Lung (tissue), 12 donors: ENCODE measurements around the gene MB21D2. TPM values are rescaled to one million over a fixed set of nuclear protein-coding genes. Genes with fewer than 3 reads are reported as not detected.
A peak's percentile ranks its signal among the peaks of the same experiment; 100 is the strongest.

Source experiments
- ATAC-seq: fragments of 200-7000 bp; cut with Tn5 transposase; one replicate; pipeline ENCODE4 v1.9.1; 2020; ENCODE audit warnings: moderate number of reproducible peaks; ENCODE audit not compliant: insufficient read depth, low FRiP score
- DNase-seq, 3 donors: peaks; one replicate each; pipeline ENCODE4 v3.0.0-alpha.2; 2013 to 2017
- H3K27ac ChIP-seq, 2 donors: one replicate each; pipeline ENCODE4 v1.5.1; 2013; ENCODE audit warnings: mild to moderate bottlenecking in 2 of 2, moderate library complexity in 2 of 2, control low read depth in 1 of 2, inconsistent platforms in 1 of 2, low read depth in 1 of 2, low read length in 1 of 2
- H3K27me3 ChIP-seq, 3 donors: one replicate each; pipeline ENCODE4 v1.5.1; 2013; ENCODE audit warnings: low read length in 2 of 3; ENCODE audit not compliant: control insufficient read depth in 3 of 3, insufficient read depth in 3 of 3
- H3K36me3 ChIP-seq, 4 donors: one replicate each; pipeline ENCODE4 v1.5.1; 2013; ENCODE audit warnings: low read length in 4 of 4, mild to moderate bottlenecking in 1 of 4, moderate library complexity in 1 of 4; ENCODE audit not compliant: control insufficient read depth in 4 of 4, insufficient read depth in 4 of 4
- H3K4me1 ChIP-seq, 5 donors: one replicate each; pipeline ENCODE4 v1.5.1; 2013; ENCODE audit warnings: low read length in 5 of 5, mild to moderate bottlenecking in 2 of 5, moderate library complexity in 1 of 5; ENCODE audit not compliant: control insufficient read depth in 5 of 5, insufficient read depth in 5 of 5
- H3K4me3 ChIP-seq: one replicate; pipeline ENCODE4 v1.5.1; 2013; ENCODE audit warnings: mild to moderate bottlenecking, control low read depth, moderate library complexity
- H3K9ac ChIP-seq, 2 donors: one replicate each; pipeline ENCODE4 v1.5.1; 2013; ENCODE audit warnings: low read length in 2 of 2, control low read depth in 1 of 2; ENCODE audit not compliant: insufficient read depth in 1 of 2
- H3K9me3 ChIP-seq, 4 donors: one replicate each; pipeline ENCODE4 v1.5.1; 2013; ENCODE audit warnings: low read length in 3 of 4, mild to moderate bottlenecking in 1 of 4, moderate library complexity in 1 of 4; ENCODE audit not compliant: control insufficient read depth in 4 of 4, insufficient read depth in 3 of 4
- WGBS, 2 donors: extraction: QIAGEN DNeasy Blood & Tissue Kit; methylation state at CpG; one replicate each; pipeline ENCODE4 v1.1.7; 2013; 5-methylcytosine and 5-hydroxymethylcytosine counted together
- polyA plus RNA-seq, 2 donors: library from polyadenylated mRNA; stranded (reverse); fragments of 200-250 nt; gene quantifications; one replicate each; pipeline ENCODE4 v1.2.1, GENCODE V29; 2013
- total RNA-seq, 2 donors: library from RNA; depleted of rRNA in 1 of 2; stranded (reverse); fragments of >200 nt in 1 of 2; gene quantifications; one replicate each; pipeline ENCODE4 v1.2.1, GENCODE V29; 2014 to 2021
- TF ChIP-seq, protein P1 (sequence below): IDR thresholded peaks from 2 replicates; pipeline ENCODE4 v1.5.1; 2012; ENCODE audit warnings: mild to moderate bottlenecking; ENCODE audit errors: control extremely low read depth, extremely low read depth
- donor health status: control.
- donor health status: control.
- donor health status: Bipolar disorder and iron deficiency.
- donor health status: healthy.
- donor health status: DM: yes; HTN: yes; CAD: no.

The MB21D2 gene
- total and polyA plus RNA-seq, 4 donors: 2.8 to 6.3 (median 4.6) TPM

DNA sequence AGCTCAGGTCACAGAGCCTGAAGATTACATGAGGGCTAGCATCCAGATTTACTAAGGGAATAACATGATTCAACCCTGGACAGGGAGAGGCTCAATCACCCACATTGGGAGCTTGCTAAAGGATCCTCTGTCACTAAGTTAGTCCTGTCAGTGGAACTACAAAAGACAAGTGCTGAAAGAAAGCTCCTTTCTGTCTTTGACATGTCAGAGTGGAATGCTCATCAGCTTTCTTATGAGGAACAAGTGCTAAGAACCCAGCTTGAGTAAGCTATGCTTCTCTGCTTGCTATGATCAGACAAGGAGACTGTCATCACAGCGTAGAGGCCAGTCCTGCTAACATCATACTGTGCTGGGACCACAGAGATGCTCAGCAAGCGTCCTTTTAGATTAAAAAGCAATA, 74.5 kb downstream of the MB21D2 start:
- H3K27ac ChIP-seq: no peak overlapping the region
- DNase-seq: no peak
- H3K27me3 ChIP-seq: no peaks in the 10 kb centered on the region
- H3K9me3 ChIP-seq: no peaks in the 10 kb centered on the region
- peaks cover 0 to 26% (median 8%) of the 10 kb centered on the region in 5 donors for H3K4me1 ChIP-seq
- H3K9ac ChIP-seq: no peak overlapping the region
- ATAC-seq: no peak
- no peaks in the 10 kb centered on the region for H3K36me3 ChIP-seq
- TF ChIP-seq, protein P1, sequence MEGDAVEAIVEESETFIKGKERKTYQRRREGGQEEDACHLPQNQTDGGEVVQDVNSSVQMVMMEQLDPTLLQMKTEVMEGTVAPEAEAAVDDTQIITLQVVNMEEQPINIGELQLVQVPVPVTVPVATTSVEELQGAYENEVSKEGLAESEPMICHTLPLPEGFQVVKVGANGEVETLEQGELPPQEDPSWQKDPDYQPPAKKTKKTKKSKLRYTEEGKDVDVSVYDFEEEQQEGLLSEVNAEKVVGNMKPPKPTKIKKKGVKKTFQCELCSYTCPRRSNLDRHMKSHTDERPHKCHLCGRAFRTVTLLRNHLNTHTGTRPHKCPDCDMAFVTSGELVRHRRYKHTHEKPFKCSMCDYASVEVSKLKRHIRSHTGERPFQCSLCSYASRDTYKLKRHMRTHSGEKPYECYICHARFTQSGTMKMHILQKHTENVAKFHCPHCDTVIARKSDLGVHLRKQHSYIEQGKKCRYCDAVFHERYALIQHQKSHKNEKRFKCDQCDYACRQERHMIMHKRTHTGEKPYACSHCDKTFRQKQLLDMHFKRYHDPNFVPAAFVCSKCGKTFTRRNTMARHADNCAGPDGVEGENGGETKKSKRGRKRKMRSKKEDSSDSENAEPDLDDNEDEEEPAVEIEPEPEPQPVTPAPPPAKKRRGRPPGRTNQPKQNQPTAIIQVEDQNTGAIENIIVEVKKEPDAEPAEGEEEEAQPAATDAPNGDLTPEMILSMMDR: no peak
- H3K4me3 ChIP-seq: no peak overlapping the region
- 88 to 96% methylated on average over 2 of the region's 2 CpGs for WGBS, 2 donors

DNA sequence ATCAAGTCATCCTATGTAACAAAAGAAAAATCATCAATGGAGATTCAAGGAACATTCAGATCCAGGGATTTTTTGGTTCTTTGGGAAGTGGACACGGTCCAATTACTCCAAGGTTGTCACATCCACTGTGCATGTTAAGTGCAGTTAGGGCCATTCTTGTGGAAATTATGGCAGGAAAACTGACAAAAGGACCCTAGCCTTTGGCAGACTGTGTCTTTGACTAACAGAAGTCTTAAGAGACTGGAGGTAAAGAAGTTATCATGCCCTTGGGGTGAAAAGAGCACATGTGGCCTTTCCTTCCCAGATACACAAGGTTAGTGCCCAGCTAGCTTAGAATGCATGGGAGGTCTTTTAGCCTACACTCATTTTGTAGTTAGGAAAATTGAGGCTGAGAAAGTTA, 74.9 kb downstream of the MB21D2 start:
- Histone ChIP-seq H3K36me3 (no peaks in the 10 kb centered on the region), H3K9ac (no peak overlapping the region), H3K9me3 (no peaks in the 10 kb centered on the region), H3K27me3 (no peaks in the 10 kb centered on the region), H3K4me1 (peaks cover 0 to 22% (median 8%) of the 10 kb centered on the region in 5 donors), H3K27ac (peak overlapping the region in 1 of 2 donors; percentile 1), H3K4me3 (no peak overlapping the region)
- WGBS, 2 donors: 96% methylated on average over 1 of the region's 1 CpG
- DNase-seq: no peak
- no peak for ATAC-seq
- TF ChIP-seq, protein P1: no peak

DNA sequence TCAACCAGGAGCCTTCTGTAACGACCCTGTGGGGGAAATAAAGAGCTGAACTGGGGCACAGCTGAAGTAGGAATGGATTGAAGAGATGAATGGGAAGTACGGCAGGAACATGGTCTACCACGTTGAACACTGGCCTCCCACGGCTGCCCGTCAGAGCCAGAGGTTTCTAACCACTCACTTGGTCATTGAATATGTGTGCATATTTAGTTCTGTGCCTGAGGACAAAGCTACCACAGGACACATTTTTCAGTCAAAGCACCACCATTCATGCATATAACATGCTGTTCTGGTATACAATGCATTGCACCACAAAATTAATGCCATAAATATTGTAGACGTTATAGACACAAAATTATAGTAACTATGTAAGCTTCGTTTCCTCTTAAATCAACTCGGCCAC, 75.5 kb downstream of the MB21D2 start:
- peaks cover 0 to 17% (median 8%) of the 10 kb centered on the region in 5 donors for H3K4me1 ChIP-seq
- ATAC-seq (no peak), DNase-seq (no peak)
- H3K9ac ChIP-seq: no peak overlapping the region
- no peaks in the 10 kb centered on the region for H3K27me3 ChIP-seq
- TF ChIP-seq, protein P1: no peak
- H3K4me3 ChIP-seq: no peak overlapping the region
- WGBS, 2 donors: 84 to 87% methylated on average over 8 of the region's 8 CpGs
- H3K9me3 ChIP-seq: no peaks in the 10 kb centered on the region
- H3K36me3 ChIP-seq: no peaks in the 10 kb centered on the region
- no peak overlapping the region for H3K27ac ChIP-seq

DNA sequence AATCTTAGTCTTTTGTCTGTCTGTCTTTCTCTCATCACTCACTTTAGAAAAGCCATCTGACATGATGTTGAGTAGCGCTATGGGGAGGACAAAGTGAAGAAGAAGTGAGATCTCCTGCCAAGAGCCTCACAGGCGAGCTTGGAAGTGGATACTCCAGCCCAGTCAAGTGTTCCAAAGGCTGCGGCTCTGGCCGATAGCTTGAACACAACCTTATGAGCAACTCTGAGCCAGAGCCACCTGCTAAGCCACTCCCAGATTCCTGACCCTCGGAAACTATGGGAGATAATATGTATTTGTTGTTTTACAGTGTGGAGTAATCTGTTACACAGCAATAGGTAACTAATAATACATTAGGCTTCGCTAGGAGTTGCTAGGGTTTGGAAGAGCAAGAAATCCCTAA, 76.2 kb downstream of the MB21D2 start:
- TF ChIP-seq, protein P1: no peak
- Histone ChIP-seq H3K27me3 (no peaks in the 10 kb centered on the region), H3K27ac (no peak overlapping the region), H3K9me3 (no peaks in the 10 kb centered on the region), H3K4me3 (no peak overlapping the region), H3K9ac (no peak overlapping the region), H3K36me3 (no peaks in the 10 kb centered on the region), H3K4me1 (peaks cover under 1 to 17% (median 8%) of the 10 kb centered on the region in 5 donors)
- DNase-seq (no peak), ATAC-seq (no peak)
- 75 to 84% methylated on average over 6 of the region's 6 CpGs for WGBS, 2 donors
